ENCODE results near the gene MFAP5. TPM values are rescaled to one million over a fixed set of nuclear protein-coding genes. Genes with fewer than 3 reads are reported as not detected.

MFAP5 gene
- polyA plus RNA-seq, 1 of the 3 experiments (the other 2 are of a cell fraction) = 19.1 TPM

DNA sequence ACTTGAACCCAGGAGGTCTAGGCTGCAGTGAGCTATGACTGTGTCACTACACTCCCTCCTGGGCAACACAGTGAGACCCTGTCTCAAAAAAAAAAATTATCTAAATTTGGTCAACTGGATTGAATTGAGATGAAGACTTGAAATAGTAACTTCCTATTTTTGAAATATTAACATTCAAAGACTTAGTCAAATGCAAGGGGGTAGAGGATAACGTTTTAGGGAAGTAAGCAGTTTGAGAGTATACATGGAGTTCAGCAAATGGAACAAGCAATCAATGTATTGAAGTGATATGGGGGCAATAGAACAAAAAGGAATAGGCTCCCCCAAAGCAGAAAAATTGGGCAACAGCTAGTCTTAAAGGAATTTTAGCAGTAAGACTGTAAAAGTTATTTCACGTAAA, 4.6 kb upstream of the MFAP5 start:
- H4K20me1 ChIP-seq (ENCODE audit: insufficient read depth) = no peaks in the 10 kb centered on the region
- H2AFZ ChIP-seq (ENCODE audit: low read depth) = no peak overlapping the region
- no peaks in the 10 kb centered on the region for H3K9me3 ChIP-seq
- CTCF ChIA-PET = interaction anchor here (1.7 kb wide), 1 partner anchor 9 kb away, joined by 5 read pairs; no protein-coding TSS in a partner anchor
- H3K9me2 ChIP-seq = no peaks in the 10 kb centered on the region
- H3F3A ChIP-seq (replicated peaks; ENCODE audit: insufficient read depth) = no peaks in the 10 kb centered on the region
- H3K9ac ChIP-seq = no peak overlapping the region
- H3K36me3 ChIP-seq (replicated peaks in 1 of 2; ENCODE audit: control insufficient read depth in 1 of 2, insufficient read depth in 2 of 2, low read length in 1 of 2) = no peaks in the 10 kb centered on the region
- H3K27ac ChIP-seq (ENCODE audit: low read depth in 2 of 2, low read length in 1 of 2) = no peak overlapping the region
- H3K79me2 ChIP-seq (ENCODE audit: insufficient read depth) = no peaks in the 10 kb centered on the region
- no peaks in the 10 kb centered on the region for H3K4me1 ChIP-seq (ENCODE audit: control insufficient read depth in 1 of 2, insufficient read depth in 2 of 2, low read depth in 1 of 2, low read length in 1 of 2)
- POLR2A ChIA-PET = no interaction called here
- WGBS (ENCODE audit: low lambda C conversion rate) = 51% methylated on average over 2 of the region's 2 CpGs
- no peak overlapping the region for H3K4me3 ChIP-seq (ENCODE audit: low read depth in 2 of 2, low read length in 1 of 2)
- no peak for DNase-seq
- no peak overlapping the region for H3K4me2 ChIP-seq
- TF ChIP-seq, protein P1, sequence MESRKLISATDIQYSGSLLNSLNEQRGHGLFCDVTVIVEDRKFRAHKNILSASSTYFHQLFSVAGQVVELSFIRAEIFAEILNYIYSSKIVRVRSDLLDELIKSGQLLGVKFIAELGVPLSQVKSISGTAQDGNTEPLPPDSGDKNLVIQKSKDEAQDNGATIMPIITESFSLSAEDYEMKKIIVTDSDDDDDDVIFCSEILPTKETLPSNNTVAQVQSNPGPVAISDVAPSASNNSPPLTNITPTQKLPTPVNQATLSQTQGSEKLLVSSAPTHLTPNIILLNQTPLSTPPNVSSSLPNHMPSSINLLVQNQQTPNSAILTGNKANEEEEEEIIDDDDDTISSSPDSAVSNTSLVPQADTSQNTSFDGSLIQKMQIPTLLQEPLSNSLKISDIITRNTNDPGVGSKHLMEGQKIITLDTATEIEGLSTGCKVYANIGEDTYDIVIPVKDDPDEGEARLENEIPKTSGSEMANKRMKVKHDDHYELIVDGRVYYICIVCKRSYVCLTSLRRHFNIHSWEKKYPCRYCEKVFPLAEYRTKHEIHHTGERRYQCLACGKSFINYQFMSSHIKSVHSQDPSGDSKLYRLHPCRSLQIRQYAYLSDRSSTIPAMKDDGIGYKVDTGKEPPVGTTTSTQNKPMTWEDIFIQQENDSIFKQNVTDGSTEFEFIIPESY (IDR thresholded peaks at IDR 0.05; ENCODE audit: borderline replicate concordance, low read depth) = no peak
- TF ChIP-seq GABPA (IDR thresholded peaks at IDR 0.05; ENCODE audit: low read depth) = no peak
- no peak for TF ChIP-seq TCF12 (IDR thresholded peaks at IDR 0.05)
- no peak for TF ChIP-seq SIN3A (IDR thresholded peaks at IDR 0.05; ENCODE audit: borderline replicate concordance, low read depth, low read length)
- TF ChIP-seq GATA2 (CRISPR knock-in tag; IDR thresholded peaks at IDR 0.05) = no peak
- TF ChIP-seq EZH2phosphoT487 (IDR thresholded peaks at IDR 0.05; ENCODE audit: borderline replicate concordance, low read depth) = no peak
- no peak for TF ChIP-seq TAF1 (IDR thresholded peaks at IDR 0.05; ENCODE audit: borderline replicate concordance, low read depth, low read length)
- no peak for TF ChIP-seq JUND (IDR thresholded peaks at IDR 0.05)
- TF ChIP-seq, protein P2, sequence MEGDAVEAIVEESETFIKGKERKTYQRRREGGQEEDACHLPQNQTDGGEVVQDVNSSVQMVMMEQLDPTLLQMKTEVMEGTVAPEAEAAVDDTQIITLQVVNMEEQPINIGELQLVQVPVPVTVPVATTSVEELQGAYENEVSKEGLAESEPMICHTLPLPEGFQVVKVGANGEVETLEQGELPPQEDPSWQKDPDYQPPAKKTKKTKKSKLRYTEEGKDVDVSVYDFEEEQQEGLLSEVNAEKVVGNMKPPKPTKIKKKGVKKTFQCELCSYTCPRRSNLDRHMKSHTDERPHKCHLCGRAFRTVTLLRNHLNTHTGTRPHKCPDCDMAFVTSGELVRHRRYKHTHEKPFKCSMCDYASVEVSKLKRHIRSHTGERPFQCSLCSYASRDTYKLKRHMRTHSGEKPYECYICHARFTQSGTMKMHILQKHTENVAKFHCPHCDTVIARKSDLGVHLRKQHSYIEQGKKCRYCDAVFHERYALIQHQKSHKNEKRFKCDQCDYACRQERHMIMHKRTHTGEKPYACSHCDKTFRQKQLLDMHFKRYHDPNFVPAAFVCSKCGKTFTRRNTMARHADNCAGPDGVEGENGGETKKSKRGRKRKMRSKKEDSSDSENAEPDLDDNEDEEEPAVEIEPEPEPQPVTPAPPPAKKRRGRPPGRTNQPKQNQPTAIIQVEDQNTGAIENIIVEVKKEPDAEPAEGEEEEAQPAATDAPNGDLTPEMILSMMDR (IDR thresholded peaks at IDR 0.05) = no peak
- TF ChIP-seq, protein P3, sequence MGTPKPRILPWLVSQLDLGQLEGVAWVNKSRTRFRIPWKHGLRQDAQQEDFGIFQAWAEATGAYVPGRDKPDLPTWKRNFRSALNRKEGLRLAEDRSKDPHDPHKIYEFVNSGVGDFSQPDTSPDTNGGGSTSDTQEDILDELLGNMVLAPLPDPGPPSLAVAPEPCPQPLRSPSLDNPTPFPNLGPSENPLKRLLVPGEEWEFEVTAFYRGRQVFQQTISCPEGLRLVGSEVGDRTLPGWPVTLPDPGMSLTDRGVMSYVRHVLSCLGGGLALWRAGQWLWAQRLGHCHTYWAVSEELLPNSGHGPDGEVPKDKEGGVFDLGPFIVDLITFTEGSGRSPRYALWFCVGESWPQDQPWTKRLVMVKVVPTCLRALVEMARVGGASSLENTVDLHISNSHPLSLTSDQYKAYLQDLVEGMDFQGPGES (IDR thresholded peaks at IDR 0.05; ENCODE audit: low read depth, low read length) = no peak
- no peak for TF ChIP-seq YY1 (IDR thresholded peaks at IDR 0.05; ENCODE audit: low read depth)
- no peak for TF ChIP-seq RFX5 (IDR thresholded peaks at IDR 0.05; ENCODE audit: low read length)
- no peak for TF ChIP-seq ELF1 (IDR thresholded peaks at IDR 0.05)
- peaks cover 5% of the 10 kb centered on the region; the same call in 1 of the 2 replicates for H3K27me3 ChIP-seq (ENCODE audit: insufficient read depth)

DNA sequence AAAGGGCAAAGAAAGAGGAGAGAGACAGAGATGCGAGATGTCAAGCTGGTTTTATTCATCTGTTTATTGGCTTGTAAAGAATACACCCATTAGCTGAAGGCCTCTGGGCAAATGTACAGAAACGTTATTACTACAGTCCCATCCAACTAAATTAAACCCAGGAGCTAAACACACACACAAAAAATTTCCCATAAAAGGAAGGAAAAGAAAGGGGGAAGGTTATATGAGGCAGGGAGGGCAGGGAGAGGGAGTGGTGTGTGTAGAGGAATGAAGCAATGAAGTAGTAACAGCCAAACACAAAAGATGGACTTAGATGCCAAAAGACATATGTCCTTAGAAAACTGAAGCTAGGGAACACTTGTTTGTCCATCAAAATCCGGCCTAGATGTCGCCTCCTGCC, 3.1 kb upstream of the MFAP5 start:
- Histone ChIP-seq H3K4me1 (ENCODE audit: control insufficient read depth in 1 of 2, insufficient read depth in 2 of 2, low read depth in 1 of 2, low read length in 1 of 2) (no peaks in the 10 kb centered on the region), H3F3A (replicated peaks; ENCODE audit: insufficient read depth) (no peaks in the 10 kb centered on the region), H3K27ac (ENCODE audit: low read depth in 2 of 2, low read length in 1 of 2) (no peak overlapping the region), H2AFZ (ENCODE audit: low read depth) (no peak overlapping the region), H3K4me2 (no peak overlapping the region), H3K36me3 (replicated peaks in 1 of 2; ENCODE audit: control insufficient read depth in 1 of 2, insufficient read depth in 2 of 2, low read length in 1 of 2) (no peaks in the 10 kb centered on the region), H4K20me1 (ENCODE audit: insufficient read depth) (no peaks in the 10 kb centered on the region), H3K9ac (no peak overlapping the region), H3K4me3 (ENCODE audit: low read depth in 2 of 2, low read length in 1 of 2) (no peak overlapping the region), H3K9me3 (no peaks in the 10 kb centered on the region), H3K9me2 (no peaks in the 10 kb centered on the region), H3K27me3 (ENCODE audit: insufficient read depth) (peaks cover 5% of the 10 kb centered on the region; the same call in 1 of the 2 replicates), H3K79me2 (ENCODE audit: insufficient read depth) (no peaks in the 10 kb centered on the region)
- CTCF ChIA-PET = interaction anchor here (1.2 to 1.3 kb wide), 2 partner anchors 215 to 225 kb away, joined by 3 to 6 read pairs; no protein-coding TSS in a partner anchor
- WGBS (ENCODE audit: low lambda C conversion rate) = 21% methylated on average over 4 of the region's 4 CpGs
- no peak for DNase-seq
- POLR2A ChIA-PET = no interaction called here
- TF ChIP-seq RAD21 (IDR thresholded peaks at IDR 0.05; ENCODE audit: low read length) = no peak
- no peak for TF ChIP-seq SIN3A (IDR thresholded peaks at IDR 0.05; ENCODE audit: borderline replicate concordance, low read depth, low read length)
- no peak for TF ChIP-seq MEF2A (IDR thresholded peaks at IDR 0.05; ENCODE audit: borderline replicate concordance, low read depth)
- no peak for TF ChIP-seq ELF1 (IDR thresholded peaks at IDR 0.05)
- no peak for TF ChIP-seq YY1 (IDR thresholded peaks at IDR 0.05; ENCODE audit: low read depth)
- TF ChIP-seq, protein P4, sequence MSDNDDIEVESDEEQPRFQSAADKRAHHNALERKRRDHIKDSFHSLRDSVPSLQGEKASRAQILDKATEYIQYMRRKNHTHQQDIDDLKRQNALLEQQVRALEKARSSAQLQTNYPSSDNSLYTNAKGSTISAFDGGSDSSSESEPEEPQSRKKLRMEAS (IDR thresholded peaks at IDR 0.05; ENCODE audit: low read depth) = no peak
- TF ChIP-seq, protein P5, sequence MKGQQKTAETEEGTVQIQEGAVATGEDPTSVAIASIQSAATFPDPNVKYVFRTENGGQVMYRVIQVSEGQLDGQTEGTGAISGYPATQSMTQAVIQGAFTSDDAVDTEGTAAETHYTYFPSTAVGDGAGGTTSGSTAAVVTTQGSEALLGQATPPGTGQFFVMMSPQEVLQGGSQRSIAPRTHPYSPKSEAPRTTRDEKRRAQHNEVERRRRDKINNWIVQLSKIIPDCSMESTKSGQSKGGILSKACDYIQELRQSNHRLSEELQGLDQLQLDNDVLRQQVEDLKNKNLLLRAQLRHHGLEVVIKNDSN (IDR thresholded peaks at IDR 0.05; ENCODE audit: borderline replicate concordance, low read depth) = no peak
- TF ChIP-seq TEAD4 (IDR thresholded peaks at IDR 0.05; ENCODE audit: borderline replicate concordance, insufficient read depth) = no peak
- TF ChIP-seq, protein P1 (IDR thresholded peaks at IDR 0.05; ENCODE audit: borderline replicate concordance, low read depth) = no peak
- TF ChIP-seq JUND (IDR thresholded peaks at IDR 0.05) = no peak
- TF ChIP-seq, protein P6, sequence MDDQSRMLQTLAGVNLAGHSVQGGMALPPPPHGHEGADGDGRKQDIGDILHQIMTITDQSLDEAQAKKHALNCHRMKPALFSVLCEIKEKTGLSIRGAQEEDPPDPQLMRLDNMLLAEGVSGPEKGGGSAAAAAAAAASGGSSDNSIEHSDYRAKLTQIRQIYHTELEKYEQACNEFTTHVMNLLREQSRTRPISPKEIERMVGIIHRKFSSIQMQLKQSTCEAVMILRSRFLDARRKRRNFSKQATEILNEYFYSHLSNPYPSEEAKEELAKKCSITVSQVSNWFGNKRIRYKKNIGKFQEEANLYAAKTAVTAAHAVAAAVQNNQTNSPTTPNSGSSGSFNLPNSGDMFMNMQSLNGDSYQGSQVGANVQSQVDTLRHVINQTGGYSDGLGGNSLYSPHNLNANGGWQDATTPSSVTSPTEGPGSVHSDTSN (IDR thresholded peaks at IDR 0.05) = no peak
